Measurements from ENCODE around the gene FGD5.

FGD5 gene

DNA sequence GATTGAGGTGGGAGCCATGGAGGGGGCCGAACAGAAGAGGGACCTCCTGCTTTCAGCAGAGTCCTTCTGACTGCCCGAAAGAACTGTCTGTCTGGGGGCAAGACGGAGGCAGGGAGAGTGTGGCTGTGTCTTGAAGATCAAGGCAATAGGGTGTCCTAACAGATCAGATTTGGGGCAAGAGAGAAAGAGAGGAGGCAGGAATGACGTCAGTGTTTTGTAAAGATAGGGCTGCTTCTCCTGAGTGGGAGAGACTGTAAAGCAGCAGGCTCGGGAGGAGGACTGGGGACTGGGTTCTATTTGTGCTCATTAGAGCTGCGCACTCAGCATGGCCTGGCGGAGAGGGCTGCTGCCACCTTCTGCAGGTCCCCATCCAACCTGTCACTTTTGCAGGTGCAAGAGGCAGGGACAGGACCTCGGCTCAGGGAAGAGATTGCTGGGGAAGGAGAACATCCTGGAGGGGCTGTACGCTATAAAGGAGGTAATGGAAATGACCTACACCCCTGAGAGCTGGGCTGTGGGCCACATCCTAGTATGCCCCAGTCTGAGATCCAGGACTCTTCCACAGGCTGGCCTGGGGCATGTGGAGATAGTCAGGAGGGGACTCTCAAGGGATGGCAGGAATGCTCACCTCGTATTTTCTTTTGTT is 29.0 kb upstream of the FGD5 start:
- no peak for DNase-seq

- DNase-seq: peak; percentile 77
Measured at GRCh38 chr3:14791343-14791945, 27.3 kb upstream of the FGD5 start.

DNA sequence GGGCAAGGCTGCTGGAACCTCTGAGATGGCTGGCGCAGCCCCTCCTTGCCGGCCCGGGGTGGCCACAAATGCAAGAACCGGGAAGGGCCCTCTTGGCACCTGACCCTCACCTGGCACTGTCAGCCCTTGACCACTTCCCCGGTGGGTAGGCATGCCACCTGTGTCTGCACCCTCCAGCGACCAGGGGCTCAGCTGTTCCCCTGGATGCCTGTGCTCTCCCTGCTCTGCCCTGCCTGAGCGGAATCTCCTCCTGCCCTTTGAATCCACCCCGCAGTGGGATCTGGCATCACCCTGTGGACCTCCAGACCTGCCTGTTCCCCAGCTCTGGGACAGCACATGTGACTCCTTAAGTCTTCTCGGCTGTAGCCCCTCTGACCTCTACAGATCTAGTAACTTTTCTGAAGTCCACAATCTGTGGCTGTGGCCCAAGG is 26.1 kb upstream of the FGD5 start:
- no peak for DNase-seq

DNA sequence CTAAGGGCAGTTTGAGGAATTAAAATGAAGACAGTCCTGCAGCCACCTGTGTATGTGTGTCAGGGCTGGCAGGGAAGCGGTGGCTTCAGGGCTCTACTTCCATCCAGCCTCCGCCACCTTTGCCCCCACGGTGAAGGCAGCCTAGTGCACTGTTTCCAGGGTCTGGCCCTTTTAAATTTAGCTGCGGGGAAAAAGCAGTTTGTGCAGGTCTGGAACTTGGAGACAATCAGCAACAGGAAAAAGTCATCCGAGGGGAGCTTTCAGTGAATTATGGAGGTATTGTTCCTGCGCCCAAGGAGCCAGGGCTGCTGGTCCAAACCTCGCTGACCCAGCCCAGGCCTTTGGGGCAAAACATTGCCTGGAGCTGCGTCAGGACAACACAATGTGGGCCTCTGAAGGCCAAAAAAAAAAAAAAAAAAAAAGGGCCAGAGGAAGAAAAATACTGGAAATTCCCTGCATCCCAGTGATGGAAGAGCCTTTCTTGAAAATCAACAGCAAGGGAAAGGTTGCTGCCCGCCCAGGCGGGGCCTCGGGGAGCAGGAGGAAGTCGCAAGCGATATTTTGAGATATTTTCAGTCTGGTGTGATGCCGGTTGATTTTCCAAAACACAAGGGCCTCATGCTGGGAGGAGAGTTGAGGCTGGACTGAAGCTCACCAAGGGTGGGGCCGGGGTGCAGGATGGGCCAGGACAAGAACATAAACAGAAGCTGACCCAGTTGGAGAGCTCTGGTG is 25.5 kb upstream of the FGD5 start:
- no peak for DNase-seq

DNA sequence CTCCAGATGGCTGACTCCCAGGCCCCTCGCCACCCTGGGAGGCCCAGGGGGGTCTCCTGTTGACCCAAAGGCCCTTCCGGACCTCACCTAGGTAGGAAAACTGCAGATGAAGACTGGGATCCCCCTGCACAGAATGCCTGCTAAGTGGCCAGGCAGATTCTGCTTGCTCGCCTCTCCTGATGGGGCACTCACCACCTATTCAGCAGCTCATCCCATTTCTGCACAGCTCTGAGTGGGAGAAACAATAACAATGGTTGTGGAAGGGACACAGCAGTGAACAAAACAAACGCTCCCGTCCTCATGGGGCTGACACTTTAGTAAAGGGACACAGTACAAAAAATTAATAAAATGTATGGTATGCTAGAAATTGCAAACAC is 24.9 kb upstream of the FGD5 start:
- DNase-seq: no peak

GRCh38 chr3:14794435-14794834 is 24.3 kb upstream of the FGD5 start:
- no peak for DNase-seq

- DNase-seq: no peak
Measured at GRCh38 chr3:14795996-14796395, 22.8 kb upstream of the FGD5 start.

DNA sequence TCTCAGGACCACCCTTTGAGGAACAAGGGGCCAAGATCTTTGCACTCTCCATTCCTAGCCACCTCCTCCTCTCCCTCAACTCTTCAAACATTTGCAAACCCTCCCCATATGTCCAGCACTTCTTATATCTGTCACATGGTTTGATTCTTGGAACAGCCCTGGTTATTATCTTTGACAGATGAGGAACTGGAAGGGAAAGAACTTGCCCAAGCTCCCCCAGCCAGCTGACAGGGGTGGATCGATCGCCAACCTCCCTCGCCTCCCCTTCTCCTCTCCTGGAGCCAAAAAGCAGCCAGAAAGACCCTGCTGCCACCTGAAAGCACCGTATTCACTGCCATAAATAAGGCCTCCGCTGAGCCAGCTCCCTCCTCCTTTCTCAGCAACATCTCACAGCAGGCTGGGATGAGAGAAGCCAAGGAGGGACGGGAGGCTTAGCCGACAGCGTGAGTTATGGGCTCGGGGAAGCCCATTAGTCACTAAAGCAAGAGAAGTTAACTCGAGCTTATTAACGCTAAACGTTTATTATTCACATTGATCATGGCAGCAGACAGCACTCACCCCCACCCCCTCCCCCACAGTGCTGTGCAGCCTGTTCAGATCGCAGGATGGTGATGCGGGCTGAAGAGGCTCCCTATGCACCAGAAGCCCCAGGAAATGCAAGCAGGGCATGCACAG is 22.2 kb upstream of the FGD5 start:
- DNase-seq: no peak

DNA sequence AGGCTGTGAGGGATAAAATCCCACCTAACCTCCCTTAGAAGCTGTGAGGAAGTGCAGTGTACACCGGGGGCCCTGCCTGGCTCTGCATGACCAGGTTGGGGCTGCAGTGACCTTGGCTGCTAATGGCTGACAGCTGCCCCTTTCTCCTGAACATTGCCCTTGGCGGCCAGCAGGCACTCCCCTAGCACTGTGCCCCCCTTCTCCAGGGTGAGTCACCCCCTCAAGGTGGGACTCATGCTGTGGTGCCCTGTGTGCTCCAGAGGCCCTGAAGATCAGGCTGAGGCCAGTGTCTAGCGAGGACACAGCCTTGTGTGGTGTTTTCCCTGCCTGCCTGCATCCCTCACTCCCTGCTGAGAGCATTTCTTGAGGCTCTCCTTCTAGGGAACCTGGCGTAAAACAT is 21.0 kb upstream of the FGD5 start:
- no peak for DNase-seq

GRCh38 chr3:14798231-14798630 is 20.5 kb upstream of the FGD5 start:
- DNase-seq: no peak

- no peak for DNase-seq
Measured at GRCh38 chr3:14799146-14799545, 19.6 kb upstream of the FGD5 start.

DNA sequence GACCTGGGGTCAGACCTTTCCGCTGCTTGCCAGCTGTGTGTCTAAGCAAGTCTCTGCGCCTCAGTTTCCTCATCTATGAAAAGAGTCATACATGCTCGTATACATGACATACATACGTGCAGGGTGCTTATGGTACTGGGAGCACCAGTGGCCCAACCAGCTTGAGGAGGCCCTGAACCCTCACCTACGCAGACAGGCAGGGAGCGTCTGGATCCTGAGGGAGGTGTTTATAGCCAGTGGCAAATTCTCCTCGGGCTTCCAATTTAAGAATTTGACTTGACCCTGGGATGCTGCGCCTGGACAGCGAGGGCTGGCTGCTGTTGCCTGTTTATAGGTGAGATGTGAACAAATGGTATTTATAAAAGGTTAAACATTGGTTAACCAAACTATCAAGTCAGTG is 17.7 kb upstream of the FGD5 start:
- no peak for DNase-seq

DNA sequence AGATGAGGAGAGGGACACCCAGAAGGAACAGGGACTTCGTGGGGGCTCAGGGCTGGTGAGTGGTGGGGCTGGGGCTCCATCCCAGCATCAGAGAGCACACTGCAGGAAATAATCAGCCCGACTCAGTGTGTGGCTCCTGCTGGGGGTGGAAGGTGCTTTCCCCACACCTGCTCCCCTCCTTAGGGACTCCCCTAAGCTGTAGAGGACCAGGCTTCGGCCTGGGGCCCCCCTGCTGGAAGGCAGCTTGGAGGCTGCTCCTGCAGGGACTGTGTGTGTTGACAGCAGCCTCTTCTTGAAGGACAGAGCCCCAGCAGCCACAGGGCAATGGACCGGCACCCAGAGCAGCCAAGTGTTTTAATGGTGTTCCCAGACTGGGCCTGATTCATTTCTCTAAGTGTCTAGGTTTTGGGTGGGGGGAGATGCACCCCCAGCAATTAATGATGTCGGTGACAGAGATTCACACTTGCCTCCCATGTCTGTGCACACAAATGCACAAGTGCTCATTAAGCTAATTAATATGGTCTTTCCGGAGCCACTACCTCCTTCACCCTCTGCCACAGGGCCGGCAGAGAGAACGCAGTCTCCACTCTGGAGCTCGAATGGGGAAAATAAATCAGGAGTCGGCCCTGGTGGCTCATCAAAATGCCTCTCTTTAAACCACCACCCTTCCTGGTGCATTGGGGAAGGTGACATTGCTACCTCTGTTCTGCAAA is 16.9 kb upstream of the FGD5 start:
- no peak for DNase-seq

DNA sequence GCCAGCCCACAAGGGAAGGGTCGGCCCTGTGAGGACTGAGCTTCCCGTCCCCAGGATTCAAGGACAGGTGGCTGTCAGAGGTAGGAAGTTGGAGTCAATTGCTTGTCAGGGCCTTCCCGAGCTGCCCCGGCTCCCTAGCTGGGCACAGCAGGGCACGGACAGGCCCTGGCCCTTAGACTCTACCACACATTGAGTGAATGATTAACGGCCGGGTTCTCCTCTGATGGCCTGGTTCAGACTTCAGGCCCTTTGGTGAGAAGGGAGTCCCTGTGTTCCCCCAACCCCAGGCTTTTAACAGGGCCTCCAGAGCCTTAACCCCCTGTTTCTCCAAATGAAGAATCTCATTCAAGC is 16.4 kb upstream of the FGD5 start:
- no peak for DNase-seq

- DNase-seq: peak; percentile 54
Measured at GRCh38 chr3:14803101-14803980, 15.4 kb upstream of the FGD5 start.

GRCh38 chr3:14803981-14804834 is 14.6 kb upstream of the FGD5 start:
- no peak for DNase-seq

DNA sequence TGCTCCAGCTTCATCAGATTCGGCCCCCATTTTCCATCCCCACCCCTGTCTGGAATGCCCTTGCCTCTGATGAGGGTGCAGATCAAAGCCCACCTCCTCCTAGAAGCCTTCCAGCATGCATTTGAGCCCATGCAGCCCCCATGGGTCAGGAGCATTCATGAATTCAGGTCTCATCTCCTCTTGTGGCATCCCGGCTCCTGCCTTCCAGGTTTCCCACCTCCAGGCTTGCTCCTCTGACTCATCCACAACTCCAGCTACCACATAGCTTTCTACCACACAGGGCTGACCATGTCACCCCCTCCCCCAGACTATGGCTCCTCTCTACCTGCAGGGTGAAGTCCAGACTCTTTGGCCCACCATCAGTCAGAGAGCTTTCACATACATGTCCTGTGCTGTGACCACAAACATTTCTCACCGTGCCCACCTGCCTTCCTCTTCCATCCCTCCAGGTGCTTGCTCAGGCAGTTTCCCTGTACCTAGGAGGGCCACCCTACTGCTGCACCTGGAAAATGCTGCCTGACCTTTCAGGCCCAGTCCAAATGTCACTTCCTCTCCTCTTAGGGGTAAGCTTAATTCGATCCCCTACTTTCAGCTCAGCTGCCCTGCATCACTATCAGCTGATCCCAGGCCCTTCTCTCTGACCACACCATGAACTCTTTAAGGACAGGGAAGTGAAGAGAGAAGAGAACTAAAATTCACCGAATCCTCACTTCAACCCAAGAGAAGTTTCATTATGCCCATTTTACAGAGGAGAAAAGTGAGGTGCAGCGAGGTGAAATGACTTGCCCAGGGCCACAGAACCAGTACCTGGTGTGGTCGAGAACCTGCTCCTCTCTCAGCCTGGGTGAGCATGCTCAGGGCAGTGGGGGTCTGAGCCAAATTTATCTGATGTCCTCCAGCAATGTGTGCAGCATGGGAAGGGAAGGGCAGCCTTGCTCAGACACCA is 13.7 kb upstream of the FGD5 start:
- no peak for DNase-seq

GRCh38 chr3:14805961-14806537 is 12.7 kb upstream of the FGD5 start:
- DNase-seq: no peak

DNA sequence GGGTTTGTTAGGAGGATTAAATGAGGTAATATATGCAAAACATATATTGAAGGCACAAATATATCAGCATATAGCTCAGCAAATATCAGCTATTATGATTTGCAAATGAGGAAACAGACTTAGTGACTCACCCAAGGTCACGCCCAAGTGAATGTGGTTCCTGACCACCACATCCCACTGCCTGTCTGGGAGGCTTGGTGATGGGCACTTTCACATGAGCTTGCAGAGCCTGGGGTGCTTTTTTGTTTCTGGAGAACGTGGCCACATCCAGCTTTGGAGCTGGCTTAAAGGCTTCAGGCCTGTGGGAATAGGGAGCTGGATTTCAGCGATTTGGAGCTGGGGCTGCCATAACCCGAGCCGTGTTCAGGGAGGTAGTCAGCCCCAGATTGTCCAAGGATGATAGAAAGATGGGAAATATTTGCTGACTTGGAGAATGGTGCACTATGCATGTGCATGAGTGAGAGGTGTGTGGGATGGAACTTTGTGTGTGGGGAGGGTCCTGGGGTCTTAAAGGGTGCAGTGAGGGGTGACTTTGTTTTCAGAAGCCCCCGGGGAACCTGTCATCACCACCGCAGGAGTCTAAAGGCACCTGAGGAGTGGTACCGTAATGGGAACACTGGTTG is 12.0 kb upstream of the FGD5 start:
- DNase-seq: peak; percentile 63

Data from hematopoietic multipotent progenitor cell treated with erythropoietin and hydrocortisone succinate and interleukin-3 and kit ligand, for 6 days (in vitro differentiated cells).